AG08396 (cell line): ENCODE measurements around the gene FGF22.

Source experiments
- DNase-seq: peaks from one replicate; pipeline ENCODE4 v3.0.0; 2012; ENCODE audit warnings: low spot score, mixed read lengths

FGF22 gene

GRCh38 chr19:644363-644762, 4.7 kb downstream of the FGF22 start:
- no peak for DNase-seq

DNA sequence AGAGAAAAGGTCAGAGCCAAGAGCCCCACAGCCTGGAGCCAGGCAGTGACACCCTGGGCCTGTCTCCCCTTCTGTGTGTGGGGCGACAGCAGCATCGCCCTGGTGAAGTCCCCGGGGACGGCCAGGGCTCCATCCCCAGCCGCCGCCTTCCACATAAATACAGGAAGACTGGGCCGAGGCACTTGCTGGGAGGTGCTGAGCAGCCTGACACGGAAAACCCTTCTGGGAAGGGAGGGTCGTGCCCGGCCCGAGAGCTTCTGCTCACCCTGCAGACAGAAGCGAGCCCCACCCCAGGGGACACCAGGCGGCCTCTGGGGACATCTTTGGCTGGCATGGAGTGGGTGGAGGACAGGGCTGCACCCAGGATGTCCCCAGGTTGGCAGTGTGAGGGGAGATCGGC, 5.1 kb downstream of the FGF22 start:
- DNase-seq = no peak

DNA sequence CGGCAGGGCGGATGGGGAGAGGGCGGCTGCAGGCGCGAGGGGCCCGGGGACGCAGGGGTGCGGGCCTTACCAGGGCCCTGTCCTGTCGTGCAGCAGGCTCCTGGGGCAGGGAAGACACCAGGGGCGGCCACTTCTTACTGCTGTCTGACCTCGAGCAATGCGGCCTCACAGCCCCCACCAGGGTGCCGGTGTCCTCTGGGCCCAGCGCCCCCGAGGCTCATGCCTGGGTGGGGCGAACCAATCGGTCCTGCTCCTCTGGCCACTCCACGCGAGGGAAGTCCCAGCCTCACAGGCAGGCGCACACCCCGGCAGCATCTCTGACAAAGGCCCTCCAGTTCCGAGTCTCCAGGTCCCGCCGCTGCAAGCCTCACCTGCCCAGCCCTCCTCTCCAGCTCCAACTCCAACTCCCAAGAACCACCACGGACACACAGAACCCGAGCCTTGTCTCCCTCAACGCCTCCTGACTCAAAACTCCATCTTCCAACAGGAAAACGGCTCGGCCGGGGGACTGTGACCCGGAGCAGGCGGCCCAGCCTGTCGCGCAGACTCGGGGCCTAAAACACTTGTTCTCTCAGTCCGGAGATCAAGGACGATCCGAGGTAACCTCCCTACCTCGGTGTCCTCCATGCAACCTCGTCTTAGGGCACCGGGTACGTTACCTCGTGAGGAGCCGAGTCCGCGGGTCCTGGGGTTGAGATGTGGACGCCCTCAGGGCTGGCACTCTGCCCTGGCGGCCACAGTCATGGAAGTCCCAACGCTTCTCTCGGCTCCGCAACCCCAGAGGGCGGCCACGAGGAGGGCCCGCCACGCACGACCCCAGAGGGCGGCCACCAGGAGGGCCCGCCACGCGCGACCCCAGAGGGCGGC, 6.5 kb downstream of the FGF22 start:
- no peak for DNase-seq

DNA sequence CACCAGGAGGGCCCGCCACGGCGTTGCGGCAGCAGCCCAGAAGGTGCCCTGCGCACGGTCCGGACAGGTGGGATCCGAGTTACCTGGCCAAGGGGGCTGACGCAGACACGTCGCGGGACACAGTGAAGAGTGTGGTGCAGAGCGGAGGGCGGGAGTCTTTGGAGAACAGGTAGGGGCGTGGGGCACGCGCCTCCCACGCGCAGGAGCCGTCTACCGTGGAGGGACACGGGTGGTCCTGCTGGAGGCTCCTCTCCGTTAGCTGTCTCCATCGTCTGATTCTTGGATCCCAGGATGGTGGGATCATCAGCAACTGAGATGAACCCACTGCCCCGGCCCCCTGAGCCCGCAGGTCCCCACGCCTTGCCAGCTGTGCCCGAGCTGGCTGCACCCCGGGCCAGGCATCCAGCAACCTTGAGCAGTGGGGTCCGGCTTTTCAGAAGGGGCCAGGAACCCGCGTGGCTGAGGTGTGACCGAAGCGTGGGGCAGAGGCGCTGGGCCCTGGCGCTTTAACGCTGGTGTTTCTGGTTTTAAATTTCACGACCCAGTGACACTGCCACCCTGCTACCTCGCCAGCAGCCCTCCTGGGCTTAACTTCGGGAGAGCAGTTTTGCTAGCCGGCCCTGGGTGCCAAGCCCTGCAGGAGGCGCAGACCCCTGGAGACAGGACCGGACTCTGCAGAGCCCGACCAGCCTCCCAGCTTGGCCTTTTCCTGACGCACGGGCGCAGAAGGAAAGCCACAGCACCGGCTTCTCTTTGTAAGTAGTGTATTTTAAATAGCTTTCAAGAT, 7.3 kb downstream of the FGF22 start:
- DNase-seq = no peak

- no peak for DNase-seq
Measured at GRCh38 chr19:647566-648284, 8.0 kb downstream of the FGF22 start.

GRCh38 chr19:648305-648704, 8.6 kb downstream of the FGF22 start:
- no peak for DNase-seq

DNA sequence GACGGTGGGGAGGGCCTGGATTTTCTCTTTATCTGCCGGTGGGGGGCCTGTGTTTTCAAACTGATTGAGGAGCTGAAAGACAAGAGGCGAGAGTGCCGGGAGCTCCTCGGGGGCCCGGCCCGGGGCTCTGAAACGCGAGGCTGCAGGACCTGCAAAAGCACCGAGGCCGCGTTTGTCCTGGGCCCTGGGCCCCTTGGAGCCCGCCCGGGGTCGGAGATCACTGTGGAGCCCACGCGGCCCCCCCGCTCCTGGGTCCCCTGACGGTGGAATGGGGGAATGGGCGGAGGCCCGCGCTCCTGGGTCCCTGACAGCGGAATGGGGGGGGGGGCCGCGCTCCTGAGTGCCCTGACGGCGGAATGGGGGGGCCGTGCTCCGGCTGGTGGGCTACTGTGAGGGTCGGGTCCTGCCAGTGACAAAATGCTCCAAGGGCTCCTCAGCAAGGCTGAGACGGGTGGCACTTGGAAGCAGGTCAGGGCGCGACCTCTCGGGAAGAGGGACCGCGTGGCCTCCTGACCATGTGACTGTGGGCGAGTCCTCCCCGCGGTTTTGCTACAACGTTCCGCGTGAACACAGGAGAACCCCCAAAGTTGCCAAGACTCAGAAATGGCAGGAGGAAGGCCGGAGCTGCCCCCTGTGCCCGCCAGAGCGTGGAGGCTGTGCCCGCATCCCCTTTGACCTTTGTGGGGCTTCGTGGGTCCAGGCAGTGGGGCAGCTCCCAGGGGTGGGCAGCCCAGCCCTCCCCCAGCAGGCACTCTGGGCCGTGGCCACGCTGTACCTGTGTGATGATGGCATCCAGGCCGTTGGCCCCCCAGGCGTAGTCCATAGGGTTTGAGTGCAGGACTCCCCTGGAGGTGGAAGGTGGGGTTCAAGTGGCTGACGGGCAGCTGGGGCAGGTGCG, 9.5 kb downstream of the FGF22 start:
- no peak for DNase-seq

- DNase-seq = no peak
Measured at GRCh38 chr19:650121-650520, 10.4 kb downstream of the FGF22 start.

- no peak for DNase-seq
Measured at GRCh38 chr19:651114-651818, 11.6 kb downstream of the FGF22 start.

DNA sequence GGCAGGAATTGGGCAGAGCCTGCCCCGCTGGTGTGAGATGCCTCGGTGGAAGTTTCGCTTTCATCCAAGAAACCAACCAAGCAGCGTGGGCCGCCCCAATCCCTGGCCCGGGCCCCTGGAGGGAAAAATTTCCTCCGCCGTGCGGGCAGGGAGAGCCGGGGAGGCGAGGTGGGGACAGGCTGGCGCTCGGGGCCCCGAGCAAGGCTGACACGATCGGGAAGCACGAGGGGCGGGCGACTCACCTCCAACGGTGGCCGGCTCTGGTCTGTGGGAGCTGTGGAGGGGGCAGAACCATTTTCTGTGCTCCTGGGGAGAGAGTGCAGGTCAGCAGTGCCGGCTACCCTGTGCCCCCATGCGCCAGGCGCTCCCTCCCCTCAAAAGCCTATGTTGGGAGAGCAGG, 12.3 kb downstream of the FGF22 start:
- DNase-seq = no peak

- no peak for DNase-seq
Measured at GRCh38 chr19:652467-653389, 13.0 kb downstream of the FGF22 start.

- DNase-seq = no peak
Measured at GRCh38 chr19:653425-653824, 13.7 kb downstream of the FGF22 start.

- DNase-seq = no peak
Measured at GRCh38 chr19:655691-656090, 16.0 kb downstream of the FGF22 start.

- DNase-seq = no peak
Measured at GRCh38 chr19:656751-657559, 17.3 kb downstream of the FGF22 start.

DNA sequence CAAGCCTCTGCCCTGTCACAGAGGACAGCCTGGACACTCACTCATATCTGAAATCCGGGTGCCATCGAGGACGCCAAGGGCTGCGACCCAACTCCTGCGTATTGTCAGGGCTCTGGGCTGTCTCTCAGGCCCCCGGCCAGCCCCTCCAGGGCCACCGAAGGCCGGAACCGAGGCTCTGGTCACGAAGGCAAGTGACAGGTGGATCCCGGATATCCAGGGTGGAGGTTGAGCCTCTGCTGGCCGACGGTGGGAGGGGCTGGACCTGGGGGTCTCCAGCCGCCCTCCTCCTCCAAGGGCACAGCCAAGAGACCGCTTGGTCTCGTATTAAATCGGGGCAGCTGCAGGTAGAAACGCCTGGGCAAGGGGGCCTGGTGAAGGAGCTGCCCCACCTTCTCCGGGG, 17.9 kb downstream of the FGF22 start:
- no peak for DNase-seq

DNA sequence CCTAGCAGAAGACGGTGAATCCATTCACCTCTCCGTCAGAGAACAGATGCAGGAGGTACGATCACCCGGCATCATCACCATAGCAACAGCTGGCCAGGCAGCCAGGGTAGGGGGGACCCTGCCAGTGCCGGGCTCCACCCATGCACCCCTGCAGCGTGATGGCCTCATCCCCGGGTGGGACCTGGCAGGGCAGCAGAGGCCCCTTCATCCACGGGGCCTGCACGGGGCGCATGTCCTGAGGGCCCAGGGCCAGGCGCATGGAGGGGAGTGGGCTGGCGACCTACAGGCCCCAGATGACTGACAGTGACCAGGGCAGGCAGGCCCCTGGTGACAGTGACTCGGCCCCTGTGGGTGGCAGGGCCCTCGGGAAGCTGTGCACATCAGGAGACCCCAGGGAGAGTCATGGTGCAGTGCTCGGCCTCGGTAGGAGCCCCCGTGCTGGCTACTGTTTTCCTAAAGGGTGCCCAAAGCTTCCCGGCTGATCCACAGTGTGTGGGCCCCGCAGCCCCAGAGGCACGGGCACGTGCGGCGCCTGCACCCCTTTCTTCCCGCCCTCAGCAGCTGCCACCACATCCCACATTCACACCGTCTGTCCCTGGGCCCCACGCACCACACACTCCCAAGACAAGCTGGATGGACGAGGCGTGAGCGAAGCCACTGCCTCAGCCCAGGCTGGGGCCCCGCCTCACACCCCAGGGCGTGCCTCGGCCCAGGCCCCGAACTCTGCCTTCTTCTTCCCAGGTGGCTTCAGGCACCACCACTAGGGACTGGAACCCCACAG, 18.6 kb downstream of the FGF22 start:
- DNase-seq = no peak

DNA sequence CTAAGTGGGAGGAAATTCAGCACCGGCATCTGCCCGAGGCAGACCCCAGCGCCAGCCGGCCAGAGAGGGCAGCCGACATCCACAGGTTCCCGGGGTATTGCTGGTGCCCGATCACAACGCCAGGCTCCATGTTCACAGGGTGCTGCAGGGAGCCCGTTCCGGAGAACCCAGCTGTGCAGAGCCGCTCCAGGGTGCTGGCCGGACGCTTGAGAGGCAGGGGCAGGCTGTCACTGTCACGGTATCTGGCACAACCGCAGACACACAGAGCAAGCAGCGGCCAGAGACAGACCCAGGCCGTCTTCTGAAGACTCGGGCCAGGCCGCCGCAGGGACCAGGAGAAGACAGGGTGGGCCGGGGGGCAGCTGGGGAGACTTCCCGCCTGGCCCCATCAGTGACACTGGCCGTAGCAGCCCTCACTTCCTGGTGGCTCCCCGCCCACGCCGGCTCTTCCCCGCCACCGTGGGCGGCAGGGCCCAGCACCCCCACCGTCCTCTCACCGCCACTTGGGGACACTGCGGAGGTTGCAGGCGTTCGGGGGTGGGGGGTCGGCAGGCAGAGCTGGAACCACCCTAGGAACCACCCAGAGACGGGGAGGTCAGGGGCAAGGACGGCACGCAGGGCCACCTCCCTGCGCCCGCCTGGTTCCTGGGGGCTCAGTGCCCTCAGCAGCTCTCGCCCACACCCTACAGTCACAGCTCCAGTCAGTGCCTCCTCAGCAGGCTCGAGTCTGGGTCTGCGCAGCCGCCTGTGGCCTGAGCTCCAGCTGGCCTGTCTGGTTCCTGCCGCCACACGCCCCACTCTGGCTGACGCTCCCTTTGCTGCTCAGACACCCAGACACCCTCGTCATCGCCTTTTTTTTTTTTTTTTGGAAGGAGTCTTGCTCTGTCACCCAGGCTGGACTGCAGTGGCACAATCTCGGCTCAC, 19.5 kb downstream of the FGF22 start:
- DNase-seq = peak; percentile 63
